K562 (cell line): ENCODE measurements around the gene TLX2. TPM values are rescaled to one million over a fixed set of nuclear protein-coding genes. Genes with fewer than 3 reads are reported as not detected.

Experiments used
- TRIM24 ChIP-seq, 2 experiments: fragments of 450-650 bp; IDR thresholded peaks; 2 replicates each; pipeline ENCODE4 v1.6.1; 2016
- ZNF584 ChIP-seq: fragments of 200-800 bp; sonication (Bioruptor generic); IDR thresholded peaks from 2 replicates; pipeline ENCODE4 v1.6.1; 2016; ENCODE audit warnings: low read depth, mild to moderate bottlenecking, missing genetic modification characterization, missing compliant biosample characterization
- polyA plus RNA-seq, 8 experiments: library from polyadenylated mRNA; depleted of rRNA in 4 of 8; stranded (reverse) in 5 of 8; unstranded in 3 of 8; fragments of >200 nt; fragmentation: Nextera tagmentation in 2 of 8; fragmentation: Illumina TruSeq in 1 of 8; extraction: Ambion mirVana in 2 of 8; extraction: Trizol in 1 of 8; gene quantifications; 2 replicates each; pipeline versions ENCODE4 v1.2.1 to v1.2.3, GENCODE V29; 2011 to 2014; ENCODE audit warnings: inconsistent platforms in 1 of 8, missing spikeins in 1 of 8
- total RNA-seq, 7 experiments: library from RNA; depleted of rRNA in 6 of 7; stranded (reverse); fragments of >200 nt in 6 of 7; fragmentation: Illumina TruSeq in 2 of 7; extraction: Trizol in 2 of 7; gene quantifications; 2 replicates each; pipeline versions ENCODE4 v1.2.1 to v1.2.3, GENCODE V29; 2011 to 2021; ENCODE audit warnings: low replicate concordance in 1 of 7
- TF ChIP-seq, protein P1 (sequence below): sonication (generic); formaldehyde crosslinking; IDR thresholded peaks from 2 replicates; pipeline ENCODE4 v1.8.0; 2022; ENCODE audit warnings: mild to moderate bottlenecking, low read depth, missing genetic modification reagents
- TF ChIP-seq, protein P2 (sequence below), 2 experiments: fragments of 450-650 bp; IDR thresholded peaks; 2 replicates each; pipeline ENCODE4 v1.6.1; 2016; ENCODE audit warnings: mild to moderate bottlenecking in 2 of 2, borderline replicate concordance in 1 of 2, low read depth in 1 of 2, moderate library complexity in 1 of 2
- TF ChIP-seq, protein P3 (sequence below): sonication (generic); formaldehyde crosslinking; IDR thresholded peaks from 2 replicates; pipeline ENCODE4 v1.8.0; 2022; ENCODE audit warnings: missing genetic modification reagents, mild to moderate bottlenecking, moderate library complexity, borderline replicate concordance
- TF ChIP-seq, protein P4 (sequence below): fragments of 450-650 bp; IDR thresholded peaks from 2 replicates; pipeline ENCODE4 v1.6.1; 2016; ENCODE audit warnings: antibody characterized with exemption
- TF ChIP-seq, protein P5 (sequence below): fragments of 450-650 bp; IDR thresholded peaks from 2 replicates; pipeline ENCODE4 v1.7.1; 2018; ENCODE audit warnings: mild to moderate bottlenecking, low read depth; ENCODE audit not compliant: partially characterized antibody
- TF ChIP-seq, protein P6 (sequence below): sonication (generic); formaldehyde crosslinking; IDR thresholded peaks from 2 replicates; pipeline ENCODE4 v1.8.1; 2023; ENCODE audit warnings: mild to moderate bottlenecking, missing genetic modification reagents

Gene TLX2
- total and polyA plus RNA-seq, 9 of the 15 experiments (the other 6 are each of a cell fraction or from before 2014, with no cell fraction given), result not detected

DNA sequence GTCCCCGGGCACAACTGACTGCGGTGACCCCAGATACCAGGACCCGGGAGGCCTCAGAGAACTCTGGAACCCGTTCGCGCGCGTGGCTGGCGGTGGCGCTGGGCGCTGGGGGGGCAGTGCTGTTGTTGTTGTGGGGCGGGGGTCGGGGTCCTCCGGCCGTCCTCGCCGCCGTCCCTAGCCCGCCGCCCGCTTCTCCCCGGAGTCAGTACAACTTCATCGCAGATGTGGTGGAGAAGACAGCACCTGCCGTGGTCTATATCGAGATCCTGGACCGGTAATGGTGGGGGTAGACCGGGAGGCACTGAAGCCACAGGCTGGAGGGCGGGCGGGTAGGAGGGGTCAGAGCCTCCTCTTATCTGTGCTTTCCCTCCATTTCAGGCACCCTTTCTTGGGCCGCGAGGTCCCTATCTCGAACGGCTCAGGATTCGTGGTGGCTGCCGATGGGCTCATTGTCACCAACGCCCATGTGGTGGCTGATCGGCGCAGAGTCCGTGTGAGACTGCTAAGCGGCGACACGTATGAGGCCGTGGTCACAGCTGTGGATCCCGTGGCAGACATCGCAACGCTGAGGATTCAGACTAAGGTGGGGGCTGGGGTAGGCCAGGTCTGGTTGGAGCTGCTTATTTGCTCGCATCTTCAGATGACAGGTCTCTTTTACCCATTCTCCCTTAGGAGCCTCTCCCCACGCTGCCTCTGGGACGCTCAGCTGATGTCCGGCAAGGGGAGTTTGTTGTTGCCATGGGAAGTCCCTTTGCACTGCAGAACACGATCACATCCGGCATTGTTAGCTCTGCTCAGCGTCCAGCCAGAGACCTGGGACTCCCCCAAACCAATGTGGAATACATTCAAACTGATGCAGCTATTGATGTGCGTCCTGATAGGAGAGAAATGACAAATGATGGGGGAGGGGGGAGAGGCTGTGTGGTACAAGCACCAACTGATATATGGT lies 16.3 kb downstream of the TLX2 start (continued):
- TF ChIP-seq, protein P1, sequence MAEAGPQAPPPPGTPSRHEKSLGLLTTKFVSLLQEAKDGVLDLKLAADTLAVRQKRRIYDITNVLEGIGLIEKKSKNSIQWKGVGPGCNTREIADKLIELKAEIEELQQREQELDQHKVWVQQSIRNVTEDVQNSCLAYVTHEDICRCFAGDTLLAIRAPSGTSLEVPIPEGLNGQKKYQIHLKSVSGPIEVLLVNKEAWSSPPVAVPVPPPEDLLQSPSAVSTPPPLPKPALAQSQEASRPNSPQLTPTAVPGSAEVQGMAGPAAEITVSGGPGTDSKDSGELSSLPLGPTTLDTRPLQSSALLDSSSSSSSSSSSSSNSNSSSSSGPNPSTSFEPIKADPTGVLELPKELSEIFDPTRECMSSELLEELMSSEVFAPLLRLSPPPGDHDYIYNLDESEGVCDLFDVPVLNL (CRISPR knock-in tag), result peak; percentile 65; the same call in 1 of the 2 replicates
- TF ChIP-seq TRIM24 (IDR thresholded peaks at IDR 0.05) (peak in 1 of 2 experiments; percentile 59; a peak in 2 of 4 replicates), ZNF584 (CRISPR knock-in tag) (0 out of 2 replicates have a peak, but pooled peaks have one; percentile 15)
- TF ChIP-seq, protein P2, sequence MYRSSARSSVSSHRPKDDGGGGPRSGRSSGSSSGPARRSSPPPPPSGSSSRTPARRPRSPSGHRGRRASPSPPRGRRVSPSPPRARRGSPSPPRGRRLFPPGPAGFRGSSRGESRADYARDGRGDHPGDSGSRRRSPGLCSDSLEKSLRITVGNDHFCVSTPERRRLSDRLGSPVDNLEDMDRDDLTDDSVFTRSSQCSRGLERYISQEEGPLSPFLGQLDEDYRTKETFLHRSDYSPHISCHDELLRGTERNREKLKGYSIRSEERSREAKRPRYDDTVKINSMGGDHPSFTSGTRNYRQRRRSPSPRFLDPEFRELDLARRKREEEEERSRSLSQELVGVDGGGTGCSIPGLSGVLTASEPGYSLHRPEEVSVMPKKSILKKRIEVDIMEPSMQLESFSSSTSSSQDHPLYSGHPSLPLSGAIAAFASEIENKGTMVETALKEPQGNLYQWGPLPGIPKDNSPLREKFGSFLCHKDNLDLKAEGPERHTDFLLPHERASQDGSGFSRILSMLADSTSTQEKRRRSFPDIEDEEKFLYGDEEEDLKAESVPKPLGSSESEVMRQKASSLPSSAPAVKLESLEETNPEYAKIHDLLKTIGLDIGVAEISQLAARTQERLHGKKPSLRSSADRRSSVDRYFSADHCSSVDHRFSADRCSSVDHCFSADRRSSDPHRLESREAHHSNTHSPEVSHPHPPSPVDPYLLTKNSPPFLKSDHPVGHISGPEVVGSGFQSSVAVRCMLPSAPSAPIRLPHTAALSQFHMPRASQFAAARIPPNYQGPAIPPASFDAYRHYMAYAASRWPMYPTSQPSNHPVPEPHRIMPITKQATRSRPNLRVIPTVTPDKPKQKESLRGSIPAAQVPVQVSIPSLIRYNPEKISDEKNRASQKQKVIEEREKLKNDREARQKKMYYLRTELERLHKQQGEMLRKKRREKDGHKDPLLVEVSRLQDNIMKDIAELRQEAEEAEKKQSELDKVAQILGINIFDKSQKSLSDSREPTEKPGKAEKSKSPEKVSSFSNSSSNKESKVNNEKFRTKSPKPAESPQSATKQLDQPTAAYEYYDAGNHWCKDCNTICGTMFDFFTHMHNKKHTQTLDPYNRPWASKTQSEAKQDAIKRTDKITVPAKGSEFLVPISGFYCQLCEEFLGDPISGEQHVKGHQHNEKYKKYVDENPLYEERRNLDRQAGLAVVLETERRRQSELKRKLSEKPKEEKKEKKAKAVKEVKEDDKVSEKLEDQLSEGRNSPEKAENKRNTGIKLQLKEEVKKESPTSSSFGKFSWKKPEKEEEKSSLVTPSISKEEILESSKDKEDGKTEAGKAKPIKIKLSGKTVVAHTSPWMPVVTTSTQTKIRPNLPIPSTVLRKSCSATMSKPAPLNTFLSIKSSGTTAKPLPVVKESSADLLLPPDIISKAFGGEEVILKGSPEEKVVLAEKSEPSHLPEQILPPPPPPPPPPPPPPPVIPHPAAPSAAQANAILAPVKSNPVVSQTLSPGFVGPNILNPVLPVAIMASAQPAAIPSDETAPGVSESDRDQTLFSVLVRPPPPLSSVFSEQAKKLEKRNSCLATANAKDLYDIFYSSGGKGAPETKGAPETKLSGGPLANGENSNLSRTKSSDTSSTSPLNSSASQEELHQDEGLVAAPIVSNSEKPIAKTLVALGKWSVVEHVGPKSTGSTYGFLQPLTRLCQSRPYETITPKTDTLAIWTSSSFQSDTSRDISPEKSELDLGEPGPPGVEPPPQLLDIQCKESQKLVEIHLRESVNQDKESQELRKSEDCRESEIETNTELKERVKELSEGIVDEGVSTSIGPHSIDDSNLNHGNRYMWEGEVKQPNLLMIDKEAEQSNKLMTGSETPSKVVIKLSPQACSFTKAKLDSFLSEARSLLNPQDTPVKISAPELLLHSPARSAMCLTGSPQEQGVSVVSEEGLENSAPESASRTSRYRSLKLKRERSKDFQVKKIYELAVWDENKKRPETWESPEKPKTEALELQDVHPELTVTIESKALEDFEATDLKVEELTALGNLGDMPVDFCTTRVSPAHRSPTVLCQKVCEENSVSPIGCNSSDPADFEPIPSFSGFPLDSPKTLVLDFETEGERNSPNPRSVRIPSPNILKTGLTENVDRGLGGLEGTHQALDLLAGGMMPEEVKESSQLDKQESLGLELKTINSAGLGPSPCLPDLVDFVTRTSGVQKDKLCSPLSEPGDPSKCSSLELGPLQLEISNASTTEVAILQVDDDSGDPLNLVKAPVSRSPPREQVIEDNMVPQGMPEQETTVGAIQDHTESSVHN (IDR thresholded peaks at IDR 0.05; ENCODE audit: borderline replicate concordance in 1 of 2, low read depth in 1 of 2), result no peak
- TF ChIP-seq, protein P3, sequence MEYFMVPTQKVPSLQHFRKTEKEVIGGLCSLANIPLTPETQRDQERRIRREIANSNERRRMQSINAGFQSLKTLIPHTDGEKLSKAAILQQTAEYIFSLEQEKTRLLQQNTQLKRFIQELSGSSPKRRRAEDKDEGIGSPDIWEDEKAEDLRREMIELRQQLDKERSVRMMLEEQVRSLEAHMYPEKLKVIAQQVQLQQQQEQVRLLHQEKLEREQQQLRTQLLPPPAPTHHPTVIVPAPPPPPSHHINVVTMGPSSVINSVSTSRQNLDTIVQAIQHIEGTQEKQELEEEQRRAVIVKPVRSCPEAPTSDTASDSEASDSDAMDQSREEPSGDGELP (CRISPR knock-in tag), result peak; percentile 96
- TF ChIP-seq, protein P4, sequence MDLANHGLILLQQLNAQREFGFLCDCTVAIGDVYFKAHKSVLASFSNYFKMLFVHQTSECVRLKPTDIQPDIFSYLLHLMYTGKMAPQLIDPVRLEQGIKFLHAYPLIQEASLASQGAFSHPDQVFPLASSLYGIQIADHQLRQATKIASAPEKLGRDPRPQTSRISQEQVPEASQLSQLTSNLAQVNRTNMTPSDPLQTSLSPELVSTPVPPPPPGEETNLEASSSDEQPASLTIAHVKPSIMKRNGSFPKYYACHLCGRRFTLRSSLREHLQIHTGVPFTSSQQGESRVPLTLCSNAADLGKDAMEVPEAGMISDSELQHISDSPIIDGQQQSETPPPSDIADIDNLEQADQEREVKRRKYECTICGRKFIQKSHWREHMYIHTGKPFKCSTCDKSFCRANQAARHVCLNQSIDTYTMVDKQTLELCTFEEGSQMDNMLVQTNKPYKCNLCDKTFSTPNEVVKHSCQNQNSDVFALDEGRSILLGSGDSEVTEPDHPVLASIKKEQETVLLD, result 0 out of 2 replicates have a peak, but pooled peaks have one; percentile 29
- TF ChIP-seq, protein P5, sequence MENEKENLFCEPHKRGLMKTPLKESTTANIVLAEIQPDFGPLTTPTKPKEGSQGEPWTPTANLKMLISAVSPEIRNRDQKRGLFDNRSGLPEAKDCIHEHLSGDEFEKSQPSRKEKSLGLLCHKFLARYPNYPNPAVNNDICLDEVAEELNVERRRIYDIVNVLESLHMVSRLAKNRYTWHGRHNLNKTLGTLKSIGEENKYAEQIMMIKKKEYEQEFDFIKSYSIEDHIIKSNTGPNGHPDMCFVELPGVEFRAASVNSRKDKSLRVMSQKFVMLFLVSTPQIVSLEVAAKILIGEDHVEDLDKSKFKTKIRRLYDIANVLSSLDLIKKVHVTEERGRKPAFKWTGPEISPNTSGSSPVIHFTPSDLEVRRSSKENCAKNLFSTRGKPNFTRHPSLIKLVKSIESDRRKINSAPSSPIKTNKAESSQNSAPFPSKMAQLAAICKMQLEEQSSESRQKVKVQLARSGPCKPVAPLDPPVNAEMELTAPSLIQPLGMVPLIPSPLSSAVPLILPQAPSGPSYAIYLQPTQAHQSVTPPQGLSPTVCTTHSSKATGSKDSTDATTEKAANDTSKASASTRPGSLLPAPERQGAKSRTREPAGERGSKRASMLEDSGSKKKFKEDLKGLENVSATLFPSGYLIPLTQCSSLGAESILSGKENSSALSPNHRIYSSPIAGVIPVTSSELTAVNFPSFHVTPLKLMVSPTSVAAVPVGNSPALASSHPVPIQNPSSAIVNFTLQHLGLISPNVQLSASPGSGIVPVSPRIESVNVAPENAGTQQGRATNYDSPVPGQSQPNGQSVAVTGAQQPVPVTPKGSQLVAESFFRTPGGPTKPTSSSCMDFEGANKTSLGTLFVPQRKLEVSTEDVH, result peak; percentile 45
- TF ChIP-seq, protein P6, sequence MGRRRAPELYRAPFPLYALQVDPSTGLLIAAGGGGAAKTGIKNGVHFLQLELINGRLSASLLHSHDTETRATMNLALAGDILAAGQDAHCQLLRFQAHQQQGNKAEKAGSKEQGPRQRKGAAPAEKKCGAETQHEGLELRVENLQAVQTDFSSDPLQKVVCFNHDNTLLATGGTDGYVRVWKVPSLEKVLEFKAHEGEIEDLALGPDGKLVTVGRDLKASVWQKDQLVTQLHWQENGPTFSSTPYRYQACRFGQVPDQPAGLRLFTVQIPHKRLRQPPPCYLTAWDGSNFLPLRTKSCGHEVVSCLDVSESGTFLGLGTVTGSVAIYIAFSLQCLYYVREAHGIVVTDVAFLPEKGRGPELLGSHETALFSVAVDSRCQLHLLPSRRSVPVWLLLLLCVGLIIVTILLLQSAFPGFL, result 0 out of 2 replicates have a peak, but pooled peaks have one; percentile 69
